HG02571 (cell line): ENCODE results near the gene PID1.

Experiments
- ATAC-seq: cut with Tn5 transposase; IDR thresholded peaks from one replicate; pipeline ENCODE4 v1.9.1; 2021; ENCODE audit warnings: mild to moderate bottlenecking, moderate library complexity; ENCODE audit not compliant: unreplicated experiment

PID1 gene

GRCh38 chr2:229126066-229126465, 145.0 kb downstream of the PID1 start:
- ATAC-seq = no peak

GRCh38 chr2:229124136-229124535, 147.0 kb downstream of the PID1 start:
- no peak for ATAC-seq

- ATAC-seq = no peak
Observed at GRCh38 chr2:229118927-229119326, 152.2 kb downstream of the PID1 start.

DNA sequence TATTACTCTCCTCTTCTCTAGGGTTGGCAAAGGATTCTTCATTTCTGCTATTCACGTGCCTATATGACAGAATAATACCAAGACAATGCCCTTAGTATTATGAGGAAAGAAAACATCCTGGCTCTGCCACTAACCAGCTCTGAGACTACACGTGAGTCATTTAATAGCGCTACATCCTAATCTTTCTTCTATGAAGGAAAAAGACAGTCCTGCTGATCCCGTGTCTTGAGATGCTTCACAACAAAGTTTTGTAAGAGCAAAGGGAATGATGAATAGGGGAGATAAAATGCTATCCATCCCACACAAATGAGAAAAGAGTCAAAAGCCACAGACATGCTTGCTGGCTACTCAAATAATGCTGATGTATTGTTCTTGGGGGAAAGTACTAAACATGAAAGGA, 152.8 kb downstream of the PID1 start:
- ATAC-seq = no peak

DNA sequence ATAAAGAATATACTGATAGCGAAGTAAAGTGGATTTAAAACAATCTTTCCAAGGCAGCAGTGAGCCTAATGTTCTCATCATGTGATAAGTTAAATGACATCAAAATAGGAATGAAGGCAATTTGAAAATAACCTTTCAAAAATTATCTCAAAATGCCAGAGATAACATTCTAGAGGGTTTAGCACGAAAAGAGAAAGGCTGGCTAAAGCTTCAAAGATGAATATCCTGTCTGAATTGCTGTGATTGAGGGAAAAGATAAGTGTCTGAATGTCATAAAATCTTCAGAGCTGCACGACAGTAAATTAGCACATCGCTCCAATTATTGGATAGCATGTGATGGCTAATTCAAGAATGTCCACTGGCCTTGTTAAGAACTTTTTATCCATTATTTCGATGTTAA, 159.3 kb downstream of the PID1 start:
- ATAC-seq = no peak

- ATAC-seq = no peak
Observed at GRCh38 chr2:229109195-229109594, 161.9 kb downstream of the PID1 start.

- ATAC-seq = no peak
Observed at GRCh38 chr2:229107601-229108000, 163.5 kb downstream of the PID1 start.

- no peak for ATAC-seq
Observed at GRCh38 chr2:229104974-229105387, 166.1 kb downstream of the PID1 start.

GRCh38 chr2:229104025-229104424, 167.1 kb downstream of the PID1 start:
- ATAC-seq = no peak

- no peak for ATAC-seq
Observed at GRCh38 chr2:229101314-229101713, 169.8 kb downstream of the PID1 start.

GRCh38 chr2:229099231-229099630, 171.9 kb downstream of the PID1 start:
- no peak for ATAC-seq

GRCh38 chr2:229098801-229099200, 172.3 kb downstream of the PID1 start:
- no peak for ATAC-seq

- ATAC-seq = no peak
Observed at GRCh38 chr2:229096409-229097066, 174.5 kb downstream of the PID1 start.

DNA sequence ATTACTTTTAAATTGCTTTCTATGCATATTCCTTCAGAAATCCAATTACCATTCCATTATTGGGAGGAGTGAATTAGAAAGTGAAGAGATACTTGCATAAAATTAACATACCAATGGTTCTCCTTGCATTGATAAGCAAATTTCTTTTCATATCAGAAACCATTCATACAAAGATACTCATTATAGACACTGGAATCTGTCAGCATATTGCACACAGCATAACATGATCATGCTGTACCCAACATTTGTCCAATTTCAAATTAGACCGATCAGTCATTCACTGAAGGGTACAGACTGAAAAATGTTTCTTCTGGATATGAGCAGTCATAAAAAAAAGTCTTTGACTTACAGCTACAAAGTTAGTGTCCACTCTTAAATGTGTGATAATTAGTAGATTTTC, 175.6 kb downstream of the PID1 start:
- ATAC-seq = no peak

GRCh38 chr2:229090225-229090624, 180.9 kb downstream of the PID1 start:
- ATAC-seq = no peak

GRCh38 chr2:229089776-229090175, 181.3 kb downstream of the PID1 start:
- ATAC-seq = no peak

GRCh38 chr2:229088966-229089700, 182.0 kb downstream of the PID1 start:
- ATAC-seq = no peak

GRCh38 chr2:229088517-229088913, 182.6 kb downstream of the PID1 start:
- no peak for ATAC-seq

DNA sequence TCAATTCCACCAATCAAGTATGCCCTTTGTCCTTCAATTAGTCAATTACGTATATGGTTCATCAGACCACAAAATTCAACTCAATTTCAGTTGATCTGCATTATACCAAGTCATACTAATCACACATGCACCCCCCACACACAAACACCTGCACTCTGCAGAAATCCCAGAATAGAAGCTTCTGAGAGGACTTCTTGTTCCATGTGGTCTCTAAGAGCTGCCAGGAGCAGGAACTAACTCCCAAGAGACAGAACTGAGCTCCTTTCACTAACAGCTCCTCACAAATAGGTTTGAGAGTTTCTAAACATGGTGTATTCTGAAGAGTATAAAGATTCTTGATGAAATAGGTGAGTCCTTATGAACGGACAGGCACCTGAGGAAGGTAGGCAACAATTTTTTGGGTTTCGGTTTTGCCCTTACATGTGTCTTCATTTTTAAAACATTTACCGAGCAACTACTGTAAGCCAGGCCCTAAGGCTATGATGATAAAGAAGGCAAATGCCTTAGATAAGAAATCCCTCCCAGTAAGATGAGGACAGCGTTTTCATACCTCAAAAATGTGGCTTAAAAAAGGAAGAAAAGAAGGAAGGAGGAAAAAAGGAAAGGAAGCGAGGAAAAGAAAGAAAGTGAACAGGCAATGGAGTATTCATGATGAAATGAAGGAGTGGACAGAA, 183.1 kb downstream of the PID1 start:
- ATAC-seq = no peak

GRCh38 chr2:229087267-229087666, 183.8 kb downstream of the PID1 start:
- no peak for ATAC-seq

DNA sequence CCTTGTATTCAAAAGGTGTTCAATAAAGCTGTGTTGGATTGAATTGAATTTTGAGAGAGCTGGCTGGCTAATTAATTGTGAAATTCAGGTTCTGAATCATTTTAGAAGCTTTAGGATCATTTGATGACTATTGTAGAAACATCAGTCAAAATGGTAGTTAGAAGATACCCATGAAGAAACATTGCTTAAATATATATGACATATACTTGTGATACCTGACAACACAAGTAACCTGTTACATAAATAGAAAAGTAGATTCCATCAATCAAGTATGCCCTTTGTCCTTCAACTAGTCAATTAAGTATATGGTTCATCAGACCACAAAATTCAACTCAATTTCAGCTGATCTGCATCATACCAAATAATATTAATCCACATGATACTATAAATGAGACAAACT, 185.6 kb downstream of the PID1 start:
- ATAC-seq = no peak

- ATAC-seq = no peak
Observed at GRCh38 chr2:229084447-229084846, 186.6 kb downstream of the PID1 start.
